GM12801 (cell line): ENCODE measurements around the gene ZNF280B.

Experiments
- TF ChIP-seq, protein P1 (sequence below): IDR thresholded peaks from one replicate; pipeline ENCODE4 v1.5.1; 2011; ENCODE audit warnings: control low read depth; ENCODE audit not compliant: insufficient read length; ENCODE audit errors: extremely low read depth

Gene ZNF280B

DNA sequence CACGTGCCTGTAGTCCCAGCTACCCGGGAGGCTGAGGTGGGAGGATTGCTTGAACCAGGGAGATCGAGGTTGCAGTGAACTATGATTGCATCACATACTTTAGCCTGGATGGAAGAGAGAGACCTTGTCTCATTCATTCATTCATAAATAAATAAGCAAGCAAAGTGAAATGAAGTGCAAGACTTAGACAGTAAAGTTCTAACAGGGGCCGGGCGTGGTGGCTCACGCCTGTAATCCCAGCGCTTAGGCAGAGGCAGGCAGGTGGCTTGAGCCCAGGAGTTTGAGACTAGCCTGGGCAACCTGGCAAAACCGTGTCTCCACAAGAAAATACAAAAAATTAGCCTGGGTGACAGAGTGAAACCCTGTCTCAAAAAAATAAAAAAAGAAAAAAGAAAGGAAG, 13.1 kb upstream of the ZNF280B start:
- TF ChIP-seq, protein P1, sequence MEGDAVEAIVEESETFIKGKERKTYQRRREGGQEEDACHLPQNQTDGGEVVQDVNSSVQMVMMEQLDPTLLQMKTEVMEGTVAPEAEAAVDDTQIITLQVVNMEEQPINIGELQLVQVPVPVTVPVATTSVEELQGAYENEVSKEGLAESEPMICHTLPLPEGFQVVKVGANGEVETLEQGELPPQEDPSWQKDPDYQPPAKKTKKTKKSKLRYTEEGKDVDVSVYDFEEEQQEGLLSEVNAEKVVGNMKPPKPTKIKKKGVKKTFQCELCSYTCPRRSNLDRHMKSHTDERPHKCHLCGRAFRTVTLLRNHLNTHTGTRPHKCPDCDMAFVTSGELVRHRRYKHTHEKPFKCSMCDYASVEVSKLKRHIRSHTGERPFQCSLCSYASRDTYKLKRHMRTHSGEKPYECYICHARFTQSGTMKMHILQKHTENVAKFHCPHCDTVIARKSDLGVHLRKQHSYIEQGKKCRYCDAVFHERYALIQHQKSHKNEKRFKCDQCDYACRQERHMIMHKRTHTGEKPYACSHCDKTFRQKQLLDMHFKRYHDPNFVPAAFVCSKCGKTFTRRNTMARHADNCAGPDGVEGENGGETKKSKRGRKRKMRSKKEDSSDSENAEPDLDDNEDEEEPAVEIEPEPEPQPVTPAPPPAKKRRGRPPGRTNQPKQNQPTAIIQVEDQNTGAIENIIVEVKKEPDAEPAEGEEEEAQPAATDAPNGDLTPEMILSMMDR, result no peak

DNA sequence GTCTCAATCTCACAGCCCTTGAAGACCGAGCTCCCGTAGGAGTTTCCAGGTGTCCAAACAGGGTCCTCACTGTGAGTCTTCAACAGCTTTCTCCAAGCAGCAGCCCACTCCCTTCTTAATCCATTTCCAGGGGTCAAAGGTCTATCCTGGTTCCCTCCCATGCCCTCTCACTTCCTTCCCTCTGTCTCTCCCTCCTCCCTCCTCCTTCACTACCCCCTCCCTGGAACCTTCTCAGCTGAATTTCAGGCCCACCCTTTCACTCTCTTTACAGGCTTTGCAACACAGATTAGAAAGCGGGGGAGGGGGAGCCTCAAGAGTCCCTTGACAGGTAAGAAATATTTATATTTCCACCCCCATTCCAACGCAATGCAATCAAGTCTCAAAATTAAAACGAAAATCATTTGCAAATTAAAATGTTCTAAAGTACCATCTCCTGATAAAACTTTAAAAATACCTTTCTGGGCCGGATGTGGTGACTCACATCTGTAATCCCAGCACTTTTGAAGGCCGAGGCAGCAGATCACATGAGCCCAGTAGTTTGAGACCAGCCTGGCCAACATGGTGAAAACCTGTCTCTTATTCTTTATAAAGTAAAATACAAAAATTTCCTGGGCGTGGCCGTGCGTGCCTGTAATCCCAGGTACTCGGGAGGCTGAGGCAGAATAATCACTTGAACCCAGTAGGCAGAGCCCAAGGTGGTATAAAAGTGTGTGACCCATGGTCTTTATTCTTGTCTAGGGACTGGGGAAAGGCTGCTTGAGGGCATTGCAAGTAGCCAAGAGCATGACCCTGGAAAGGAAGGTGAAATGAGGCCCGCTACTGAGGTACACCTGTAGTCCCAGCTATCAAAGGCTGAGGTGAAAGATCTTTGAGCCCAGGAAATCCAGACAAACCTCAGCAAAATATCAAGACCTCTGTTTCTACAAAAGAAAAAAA, 12.4 kb upstream of the ZNF280B start:
- TF ChIP-seq, protein P1, result no peak

DNA sequence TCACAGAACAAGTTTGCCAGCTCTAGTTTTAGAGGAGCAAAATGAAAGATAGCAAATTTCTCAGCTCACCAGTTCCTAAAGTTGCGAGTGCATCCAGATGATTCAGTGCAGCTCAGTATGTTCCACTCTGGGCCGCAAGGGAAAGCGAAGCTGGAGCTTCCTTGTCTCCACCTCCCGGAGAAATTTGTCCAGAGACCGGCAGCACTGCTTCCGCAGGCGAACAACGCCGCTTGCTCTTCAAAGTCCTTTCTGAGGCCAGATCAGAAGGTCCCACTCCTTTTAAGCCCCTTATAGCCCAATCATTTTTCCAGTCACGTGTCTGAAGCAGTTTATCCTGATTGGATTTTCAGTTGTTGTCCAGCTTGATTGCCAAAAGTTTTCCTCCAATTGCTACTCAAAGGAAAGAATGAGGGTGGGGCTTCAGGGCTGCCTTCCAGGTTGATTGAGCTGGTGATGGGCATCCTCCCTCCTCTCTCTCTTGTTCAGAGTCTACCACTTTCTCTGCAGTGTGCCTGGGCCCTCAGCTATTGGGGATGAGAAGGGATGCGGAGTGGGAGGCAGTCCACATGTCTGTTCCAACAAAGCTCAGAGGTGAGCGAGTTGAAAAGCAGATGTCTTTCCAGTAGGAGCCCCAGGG, 11.6 kb upstream of the ZNF280B start, which contains the start of gene ZNF280A:
ZNF280A (minus strand) TSS at position 251 of the 637 bp plus-strand sequence. CDS start 4,640 bp downstream, outside the sequence.
- TF ChIP-seq, protein P1, result no peak

DNA sequence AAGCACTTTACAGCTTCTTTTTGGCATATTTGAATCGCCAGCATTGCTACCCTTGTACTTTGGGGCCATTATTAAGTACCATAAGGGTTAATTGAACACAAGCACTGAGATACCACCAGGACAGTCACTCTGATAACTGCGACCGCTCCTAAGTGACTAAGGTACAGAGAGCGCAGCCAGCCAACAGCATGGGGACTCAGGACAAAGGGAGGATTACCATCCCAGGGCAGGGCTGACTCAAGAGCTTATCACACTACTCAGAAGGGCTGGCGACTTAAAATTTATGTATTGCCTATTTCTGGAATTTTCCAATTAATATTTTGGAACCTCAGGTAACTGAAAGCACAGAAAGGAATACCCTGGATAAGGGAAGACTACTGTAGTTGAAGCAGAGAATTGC, 11.0 kb upstream of the ZNF280B start:
- TF ChIP-seq, protein P1, result no peak

DNA sequence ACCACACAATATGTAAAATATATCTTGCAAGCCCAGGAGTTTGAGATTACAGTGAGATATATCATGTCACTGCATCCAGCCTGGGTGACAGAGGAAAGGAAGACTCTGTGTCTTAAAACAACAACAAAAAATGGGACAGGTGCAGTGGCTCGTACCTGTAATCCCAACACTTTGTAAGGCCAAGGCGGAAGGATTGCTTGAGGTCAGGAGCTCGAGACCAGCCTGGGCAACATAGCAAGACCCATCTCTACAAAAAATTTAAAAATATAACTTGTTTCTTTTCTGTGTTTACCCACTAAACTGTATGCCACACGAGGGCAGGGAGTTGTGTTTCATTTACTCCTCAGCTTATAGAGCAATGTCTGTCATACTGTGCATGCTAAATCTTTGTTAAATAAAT, 8.4 kb upstream of the ZNF280B start:
- TF ChIP-seq, protein P1, result no peak

DNA sequence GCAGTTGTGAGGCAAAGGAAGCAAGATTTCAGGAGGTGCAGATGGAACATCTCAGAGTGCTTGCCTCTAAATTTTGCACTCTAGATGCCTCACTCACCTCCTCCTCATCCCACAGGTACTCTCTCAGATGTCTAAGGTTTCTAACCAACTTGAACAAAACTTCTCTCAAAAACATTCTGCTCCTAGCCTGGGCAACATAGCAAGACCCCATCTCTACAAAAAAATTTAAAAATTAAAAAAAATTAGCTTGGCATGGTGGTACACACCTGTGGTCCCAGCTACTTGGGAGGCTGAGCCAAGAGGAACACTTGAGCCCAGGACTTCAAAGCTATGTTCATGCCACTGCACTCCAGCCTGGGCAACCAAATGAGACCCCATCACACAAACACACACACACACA, 7.3 kb upstream of the ZNF280B start:
- TF ChIP-seq, protein P1, result no peak

DNA sequence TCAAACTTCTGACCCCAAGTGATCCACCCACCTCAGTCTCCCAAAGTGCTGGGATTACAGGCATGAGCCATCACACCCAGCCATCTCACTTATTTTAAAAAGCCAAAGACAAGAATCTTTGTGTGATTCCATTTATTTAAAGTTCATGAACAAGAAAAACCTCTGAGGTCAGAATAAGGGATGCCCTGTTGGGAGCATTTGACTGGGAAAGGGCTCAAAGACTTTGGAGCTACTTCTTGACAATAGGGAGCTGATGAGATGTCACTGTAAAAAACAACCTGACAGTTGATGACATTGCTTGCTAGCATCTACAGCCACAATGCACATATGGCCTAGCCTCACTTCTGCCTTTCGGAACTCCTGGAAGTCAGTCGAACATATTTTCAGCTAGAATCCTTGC, 5.1 kb upstream of the ZNF280B start:
- TF ChIP-seq, protein P1, result no peak
